ENCODE data around the gene PIP5K1B.
"Not testable (repeated sequence)": the region's sequence is repeated elsewhere in the genome, so short reads cannot be mapped to it uniquely, and the experiment has no call there.

Gene PIP5K1B

DNA sequence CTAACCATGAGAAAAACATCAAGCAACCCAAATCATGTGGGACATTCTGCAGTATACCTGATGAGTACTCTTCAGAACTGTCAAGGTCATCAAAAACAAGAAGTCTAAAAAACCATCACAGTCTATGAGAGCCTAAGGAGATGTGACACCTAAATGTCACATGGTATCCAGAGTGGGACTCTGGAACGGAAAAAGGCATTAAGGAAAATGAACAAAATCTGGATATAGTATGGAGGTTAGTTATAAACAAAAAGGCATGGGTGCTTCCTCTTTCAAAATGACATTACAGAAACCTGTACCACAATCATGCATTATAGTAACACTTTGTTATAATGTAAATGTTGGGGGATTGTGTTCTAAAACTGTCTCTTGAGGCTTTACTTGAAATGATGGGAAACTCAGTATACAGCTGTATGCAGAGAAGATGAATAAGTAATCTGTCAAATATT is 261.5 kb downstream of the PIP5K1B start:
- no peak for DNase-seq

DNA sequence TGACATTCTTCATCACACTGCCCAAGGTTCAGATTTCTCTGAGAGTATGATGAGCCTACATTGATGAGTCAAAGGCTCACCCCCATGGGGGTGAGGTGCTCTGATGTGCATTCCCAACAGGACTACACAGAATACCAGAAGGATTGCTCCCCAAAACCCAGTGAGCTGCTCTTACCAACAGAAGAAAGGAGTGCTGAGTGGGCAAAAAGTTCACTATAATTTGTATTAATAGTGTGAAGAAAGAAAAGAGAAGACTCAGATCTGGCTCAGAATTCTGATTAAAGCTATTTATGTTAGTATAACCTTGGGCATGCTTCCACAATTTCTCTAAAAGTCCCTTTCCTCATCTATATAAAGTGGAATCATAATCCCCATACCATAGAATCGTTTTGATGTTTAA is 262.8 kb downstream of the PIP5K1B start:
- no peak for DNase-seq

GRCh38 chr9:68969538-68969937 is 264.5 kb downstream of the PIP5K1B start:
- peak in 1 of 2 experiments; percentile 11 for DNase-seq

- peak in 1 of 2 experiments; percentile 45 for DNase-seq
Observed at GRCh38 chr9:68970151-68970550, 265.1 kb downstream of the PIP5K1B start.

GRCh38 chr9:68973619-68974018 is 268.6 kb downstream of the PIP5K1B start:
- no peak for DNase-seq

GRCh38 chr9:68974431-68974830 is 269.4 kb downstream of the PIP5K1B start:
- DNase-seq = no peak

GRCh38 chr9:68974901-68975300 is 269.9 kb downstream of the PIP5K1B start:
- DNase-seq = no peak

- DNase-seq = no peak
Observed at GRCh38 chr9:68975365-68976043, 270.5 kb downstream of the PIP5K1B start.

DNA sequence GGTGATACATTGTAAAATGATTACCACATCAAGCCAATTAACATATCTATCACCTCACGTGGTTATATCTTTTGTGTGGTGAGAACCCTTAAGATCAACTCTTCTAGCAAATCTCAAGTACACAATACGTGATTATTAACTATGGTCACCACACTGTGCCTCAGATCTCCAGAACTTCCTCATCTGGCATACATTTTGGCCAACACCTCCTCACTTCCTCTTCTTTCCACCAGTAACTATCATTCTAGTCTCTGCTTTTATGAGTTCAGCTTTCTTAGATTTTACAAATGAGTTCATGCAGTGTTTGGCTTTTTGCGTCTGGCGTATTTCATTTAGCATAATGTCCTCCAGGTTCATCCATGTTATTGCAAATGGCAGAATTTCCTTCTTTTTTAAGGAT is 273.0 kb downstream of the PIP5K1B start:
- DNase-seq = no peak

- no peak for DNase-seq
Observed at GRCh38 chr9:68978501-68978900, 273.5 kb downstream of the PIP5K1B start.

- DNase-seq = no peak
Observed at GRCh38 chr9:68979538-68980314, 274.7 kb downstream of the PIP5K1B start.

DNA sequence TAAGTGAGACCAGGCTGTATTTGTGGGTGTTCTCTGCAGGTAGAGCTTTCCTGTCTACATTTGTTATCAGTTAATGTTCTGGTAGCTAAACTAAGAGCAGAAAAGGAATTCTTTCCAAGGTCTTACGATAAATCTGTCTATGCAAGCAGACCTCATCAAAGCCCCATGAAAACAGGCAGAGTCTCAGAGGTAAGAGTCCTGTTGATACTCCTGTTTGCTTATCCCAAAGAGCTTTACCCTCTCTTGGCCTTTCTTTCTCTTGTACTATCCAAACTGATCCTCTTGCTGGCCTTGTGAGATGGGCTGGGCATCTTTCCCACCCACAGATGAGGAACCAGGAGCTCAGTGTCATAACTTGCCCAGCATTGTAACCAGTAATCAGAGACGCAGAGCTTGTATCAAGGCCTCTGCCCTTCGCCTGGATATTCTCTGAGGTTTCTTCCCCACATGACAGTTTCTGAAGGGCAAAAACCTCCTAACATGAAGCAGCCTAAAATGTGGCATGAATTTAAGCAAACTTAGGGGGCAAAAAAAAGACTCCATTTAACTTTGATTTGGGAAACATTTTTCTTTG is 275.4 kb downstream of the PIP5K1B start:
- DNase-seq = no peak

GRCh38 chr9:68981789-68982188 is 276.7 kb downstream of the PIP5K1B start:
- DNase-seq = peak in 1 of 2 experiments; percentile 11

DNA sequence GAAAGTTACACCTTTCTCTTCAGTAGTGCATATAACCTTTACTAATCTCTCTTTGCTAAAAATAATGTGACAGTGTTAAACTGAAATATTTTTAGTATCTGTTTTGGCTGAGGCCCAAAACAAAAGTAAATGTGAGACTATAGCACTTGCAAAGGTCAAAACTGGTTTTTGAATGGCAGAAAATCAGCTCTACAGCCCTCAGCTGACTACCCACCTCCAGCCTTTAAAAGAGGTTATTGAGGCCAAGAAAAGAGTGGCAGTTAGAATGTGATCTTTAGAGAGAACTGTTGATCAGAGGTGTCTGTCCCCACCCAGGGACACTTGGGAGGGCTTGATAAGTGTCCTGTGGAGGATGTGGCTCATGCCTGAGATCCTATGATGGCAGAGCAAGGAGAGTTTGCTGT is 278.0 kb downstream of the PIP5K1B start:
- no peak for DNase-seq

- DNase-seq = no peak
Observed at GRCh38 chr9:68983522-68984424, 278.7 kb downstream of the PIP5K1B start.

DNA sequence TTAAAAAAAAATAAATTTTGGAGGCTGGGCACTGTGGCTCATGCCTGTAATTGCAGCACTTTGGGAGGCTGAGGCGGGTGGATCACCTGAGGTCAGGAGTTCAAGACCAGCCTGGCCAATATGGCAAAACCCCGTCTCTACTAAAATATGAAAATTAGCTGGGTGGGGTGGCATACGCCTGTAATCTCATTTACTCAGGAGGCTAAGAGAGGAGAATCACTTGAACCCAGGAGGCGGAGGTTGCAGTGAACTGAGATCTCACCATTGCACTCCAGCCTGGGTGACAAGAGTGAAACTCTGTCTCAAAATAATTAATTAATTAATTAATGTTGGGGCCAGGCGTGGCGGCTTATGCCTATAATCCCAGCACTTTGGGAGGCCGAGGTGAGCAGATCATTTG is 281.9 kb downstream of the PIP5K1B start:
- DNase-seq = not testable (repeated sequence)

- DNase-seq = no peak
Observed at GRCh38 chr9:68991457-68991856, 286.4 kb downstream of the PIP5K1B start.

GRCh38 chr9:68995776-68996175 is 290.7 kb downstream of the PIP5K1B start:
- no peak for DNase-seq

- DNase-seq = no peak
Observed at GRCh38 chr9:68996462-68996861, 291.4 kb downstream of the PIP5K1B start.

GRCh38 chr9:68997666-68998065 is 292.6 kb downstream of the PIP5K1B start:
- DNase-seq = no peak

GRCh38 chr9:68998385-68998784 is 293.3 kb downstream of the PIP5K1B start:
- no peak for DNase-seq

- DNase-seq = no peak
Observed at GRCh38 chr9:68998812-68999211, 293.8 kb downstream of the PIP5K1B start.

Data from NCI-H1930 (cell line).